ENCODE measurements around the gene ANKRD20A1.
"Not testable (repeated sequence)": the region's sequence is repeated elsewhere in the genome, so short reads cannot be mapped to it uniquely, and the experiment has no call there.

The ANKRD20A1 gene

GRCh38 chr9:67858871-67859270 lies at the start of gene ANKRD20A1:
ANKRD20A1 (plus strand) TSS chr9:67858931; CDS start chr9:67859427, 496 bp downstream.
- not testable (repeated sequence) for DNase-seq

GRCh38 chr9:67832088-67832487 lies 26.6 kb upstream of the ANKRD20A1 start:
- DNase-seq, result not testable (repeated sequence)
